Measurements from ENCODE around the gene TSPEAR.
"Not testable (repeated sequence)": the region's sequence is repeated elsewhere in the genome, so short reads cannot be mapped to it uniquely, and the experiment has no call there.

TSPEAR gene

GRCh38 chr21:44511938-44512275, 199.5 kb downstream of the TSPEAR start:
- no peak for DNase-seq

- no peak for DNase-seq
Observed at GRCh38 chr21:44511219-44511937, 200.0 kb downstream of the TSPEAR start.

GRCh38 chr21:44510508-44511218, 200.7 kb downstream of the TSPEAR start:
- DNase-seq = peak; percentile 80

GRCh38 chr21:44510109-44510507, 201.3 kb downstream of the TSPEAR start:
- DNase-seq = no peak

GRCh38 chr21:44509539-44509938, 201.8 kb downstream of the TSPEAR start:
- DNase-seq = peak; percentile 79

GRCh38 chr21:44508711-44509445, 202.5 kb downstream of the TSPEAR start:
- no peak for DNase-seq

GRCh38 chr21:44508426-44508710, 203.0 kb downstream of the TSPEAR start:
- no peak for DNase-seq

GRCh38 chr21:44507673-44508425, 203.5 kb downstream of the TSPEAR start:
- no peak for DNase-seq

- DNase-seq = no peak
Observed at GRCh38 chr21:44506279-44507255, 204.8 kb downstream of the TSPEAR start.

GRCh38 chr21:44505673-44506278, 205.6 kb downstream of the TSPEAR start:
- no peak for DNase-seq

GRCh38 chr21:44503901-44504399, 207.4 kb downstream of the TSPEAR start:
- DNase-seq = no peak

- not testable (repeated sequence) for DNase-seq
Observed at GRCh38 chr21:44503006-44503889, 208.1 kb downstream of the TSPEAR start.

- no peak for DNase-seq
Observed at GRCh38 chr21:44502171-44502958, 209.0 kb downstream of the TSPEAR start.

GRCh38 chr21:44500111-44500510, 211.3 kb downstream of the TSPEAR start:
- no peak for DNase-seq

GRCh38 chr21:44499631-44500030, 211.7 kb downstream of the TSPEAR start:
- DNase-seq = no peak

GRCh38 chr21:44499211-44499560, 212.2 kb downstream of the TSPEAR start:
- DNase-seq = no peak

GRCh38 chr21:44498280-44499210, 212.8 kb downstream of the TSPEAR start:
- DNase-seq = no peak

GRCh38 chr21:44497703-44498126, 213.7 kb downstream of the TSPEAR start:
- DNase-seq = no peak
